AG04450 (cell line): ENCODE results near the gene FRMD4A. TPM values are rescaled to one million over a fixed set of nuclear protein-coding genes. Genes with fewer than 3 reads are reported as not detected.
A peak's percentile ranks its signal among the peaks of the same experiment; 100 is the strongest.

Source experiments
- CTCF ChIA-PET: fragments of 300-600, 350-600 bp; formaldehyde crosslinking; extraction: SDS; loops from one replicate; lab custom pipeline; 2022; ENCODE audit warnings: antibody characterized with exemption, inconsistent platforms; lab: Charles Lee
- POLR2A ChIA-PET: fragments of 350-600 bp; formaldehyde crosslinking; extraction: SDS; loops from one replicate; lab custom pipeline; 2021; ENCODE audit warnings: antibody characterized with exemption, inconsistent platforms; lab: Yijun Ruan, JAX
- DNase-seq: peaks from one replicate; pipeline ENCODE4 v3.0.0-alpha.2; 2011; ENCODE audit warnings: low read depth, low spot score
- H3K27ac ChIP-seq: one replicate; pipeline ENCODE4 v1.5.1; 2012; ENCODE audit warnings: low read depth, low read length, control low read depth
- H3K27me3 ChIP-seq: one replicate; pipeline ENCODE4 v1.6.0; 2012; ENCODE audit warnings: low read length; ENCODE audit not compliant: control insufficient read depth, insufficient read depth
- H3K4me3 ChIP-seq: 2 replicates; pipeline ENCODE4 v1.5.1; 2011; ENCODE audit warnings: mild to moderate bottlenecking, low read depth, low read length, control low read depth
- H3K9me3 ChIP-seq: 2 replicates; pipeline ENCODE4 v1.5.1; 2012; ENCODE audit warnings: low read length; ENCODE audit not compliant: control insufficient read depth, insufficient read depth
- polyA plus RNA-seq: library from polyadenylated mRNA; depleted of rRNA; stranded (reverse); fragments of >200 nt; gene quantifications from 2 replicates; pipeline ENCODE4 v1.2.3, GENCODE V29; 2011
- TF ChIP-seq, protein P1 (sequence below): IDR thresholded peaks from 2 replicates; pipeline ENCODE4 v1.5.1; 2011; ENCODE audit warnings: low read depth, low read length, control low read depth, inconsistent platforms

Gene FRMD4A
- polyA plus RNA-seq, 1 experiment = 45.7 TPM

DNA sequence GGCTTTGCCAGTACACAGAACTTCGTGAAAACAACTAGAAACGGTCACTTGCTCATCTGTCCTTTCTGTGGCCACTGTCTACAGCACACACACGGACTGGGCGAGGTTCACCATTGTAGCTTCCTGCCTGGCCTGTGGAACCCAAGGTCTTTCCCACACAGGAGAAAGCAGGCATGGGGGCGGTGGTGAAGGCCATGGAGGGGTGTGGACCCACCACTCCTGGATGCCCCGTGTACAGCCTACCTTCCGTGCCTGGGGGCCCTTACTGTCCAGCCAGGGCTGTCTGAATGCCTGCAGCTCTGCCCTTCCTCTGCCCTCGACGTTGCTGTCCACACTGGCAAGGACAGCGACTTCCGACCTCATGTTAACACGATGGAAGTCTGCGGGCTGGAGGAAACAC lies 635.1 kb downstream of the FRMD4A start:
- ChIA-PET POLR2A (no interaction called here), CTCF (no interaction called here)
- Histone ChIP-seq H3K9me3 (no peaks in the 10 kb centered on the region), H3K27me3 (no peaks in the 10 kb centered on the region), H3K4me3 (no peak overlapping the region), H3K27ac (no peak overlapping the region)
- TF ChIP-seq, protein P1, sequence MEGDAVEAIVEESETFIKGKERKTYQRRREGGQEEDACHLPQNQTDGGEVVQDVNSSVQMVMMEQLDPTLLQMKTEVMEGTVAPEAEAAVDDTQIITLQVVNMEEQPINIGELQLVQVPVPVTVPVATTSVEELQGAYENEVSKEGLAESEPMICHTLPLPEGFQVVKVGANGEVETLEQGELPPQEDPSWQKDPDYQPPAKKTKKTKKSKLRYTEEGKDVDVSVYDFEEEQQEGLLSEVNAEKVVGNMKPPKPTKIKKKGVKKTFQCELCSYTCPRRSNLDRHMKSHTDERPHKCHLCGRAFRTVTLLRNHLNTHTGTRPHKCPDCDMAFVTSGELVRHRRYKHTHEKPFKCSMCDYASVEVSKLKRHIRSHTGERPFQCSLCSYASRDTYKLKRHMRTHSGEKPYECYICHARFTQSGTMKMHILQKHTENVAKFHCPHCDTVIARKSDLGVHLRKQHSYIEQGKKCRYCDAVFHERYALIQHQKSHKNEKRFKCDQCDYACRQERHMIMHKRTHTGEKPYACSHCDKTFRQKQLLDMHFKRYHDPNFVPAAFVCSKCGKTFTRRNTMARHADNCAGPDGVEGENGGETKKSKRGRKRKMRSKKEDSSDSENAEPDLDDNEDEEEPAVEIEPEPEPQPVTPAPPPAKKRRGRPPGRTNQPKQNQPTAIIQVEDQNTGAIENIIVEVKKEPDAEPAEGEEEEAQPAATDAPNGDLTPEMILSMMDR = no peak
- no peak for DNase-seq

DNA sequence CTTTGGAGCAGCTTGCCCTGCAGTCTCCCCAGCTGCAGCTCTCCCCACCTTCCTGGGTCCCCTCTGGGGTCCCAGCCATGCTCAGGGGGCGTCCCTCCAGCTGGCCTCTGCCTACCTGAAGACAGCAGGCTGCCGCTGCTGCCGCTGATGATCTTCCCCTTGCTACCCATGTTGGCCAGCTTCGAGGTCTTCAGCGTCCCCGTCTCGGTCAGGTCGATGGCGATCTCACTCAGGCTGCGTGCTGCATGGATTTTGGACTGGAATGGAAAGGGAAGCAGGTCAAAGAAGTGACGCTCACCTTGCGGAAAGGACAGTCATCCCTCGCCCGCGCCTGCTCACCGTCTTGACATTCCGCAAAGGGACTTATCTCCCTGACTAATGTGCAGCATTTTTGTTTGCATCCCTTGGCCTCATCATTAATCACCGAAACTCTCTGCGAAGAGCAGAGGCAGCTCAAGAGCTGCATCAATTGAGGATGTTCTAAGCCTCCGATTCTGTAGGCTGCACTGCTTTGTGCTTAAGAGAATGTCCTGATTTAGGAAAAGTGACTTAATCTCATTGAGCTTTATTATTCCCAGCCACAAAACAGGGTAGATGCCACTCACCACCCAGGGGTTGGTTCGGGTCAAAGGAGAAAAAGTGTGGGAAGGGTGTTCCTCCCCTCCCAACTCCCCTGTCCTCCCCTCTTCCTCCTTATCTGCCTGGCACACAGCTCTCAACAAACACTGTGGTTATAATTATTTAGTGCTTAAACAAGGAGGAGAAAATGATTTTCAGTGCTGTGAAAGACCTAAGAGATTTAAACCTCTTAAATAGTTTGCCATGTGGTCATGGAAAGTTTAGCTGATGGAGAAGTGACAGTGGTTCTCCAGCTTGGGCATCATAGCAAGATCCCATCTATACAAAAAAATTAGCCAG lies 636.7 kb downstream of the FRMD4A start:
- H3K27ac ChIP-seq = no peak overlapping the region
- DNase-seq = no peak
- no peak overlapping the region for H3K4me3 ChIP-seq
- CTCF ChIA-PET = interaction anchor here (0.6 kb wide), 1 partner anchor 507 kb away, joined by 3 read pairs; no protein-coding TSS in a partner anchor
- no peaks in the 10 kb centered on the region for H3K9me3 ChIP-seq
- POLR2A ChIA-PET = interaction anchor here (0.6 kb wide), 1 partner anchor 67 kb away, joined by 3 read pairs; no protein-coding TSS in a partner anchor
- TF ChIP-seq, protein P1 = no peak
- no peaks in the 10 kb centered on the region for H3K27me3 ChIP-seq

DNA sequence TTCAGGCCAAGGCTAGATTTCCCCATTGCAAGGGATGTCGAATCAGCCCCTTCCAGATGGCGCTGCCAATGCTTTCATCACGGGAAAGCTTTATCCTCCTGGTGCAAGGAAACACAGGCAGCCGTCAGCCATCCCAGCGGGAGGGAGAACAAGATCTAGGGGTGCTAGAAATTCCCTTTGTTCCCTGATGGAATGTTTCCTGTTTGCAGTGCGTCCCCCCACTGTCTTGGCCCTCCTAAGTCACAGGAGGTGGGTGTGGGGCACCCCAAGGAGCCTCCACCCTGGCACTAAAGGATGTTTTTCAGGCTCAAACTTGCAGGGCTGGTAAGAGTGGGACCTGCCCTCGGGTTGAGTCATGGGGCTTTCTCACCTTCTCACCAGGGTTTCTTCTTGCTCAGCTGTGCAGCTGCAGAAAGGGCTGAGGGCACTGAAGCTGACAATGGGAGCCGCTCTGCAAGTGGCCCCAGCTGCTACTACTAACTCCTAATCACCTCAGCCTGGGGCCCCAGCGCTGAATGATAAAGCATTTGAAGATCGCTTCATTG lies 640.4 kb downstream of the FRMD4A start:
- ChIA-PET POLR2A (no interaction called here), CTCF (no interaction called here)
- no peaks in the 10 kb centered on the region for H3K27me3 ChIP-seq
- H3K4me3 ChIP-seq = no peak overlapping the region
- no peak overlapping the region for H3K27ac ChIP-seq
- no peaks in the 10 kb centered on the region for H3K9me3 ChIP-seq
- TF ChIP-seq, protein P1 = no peak
- no peak for DNase-seq

DNA sequence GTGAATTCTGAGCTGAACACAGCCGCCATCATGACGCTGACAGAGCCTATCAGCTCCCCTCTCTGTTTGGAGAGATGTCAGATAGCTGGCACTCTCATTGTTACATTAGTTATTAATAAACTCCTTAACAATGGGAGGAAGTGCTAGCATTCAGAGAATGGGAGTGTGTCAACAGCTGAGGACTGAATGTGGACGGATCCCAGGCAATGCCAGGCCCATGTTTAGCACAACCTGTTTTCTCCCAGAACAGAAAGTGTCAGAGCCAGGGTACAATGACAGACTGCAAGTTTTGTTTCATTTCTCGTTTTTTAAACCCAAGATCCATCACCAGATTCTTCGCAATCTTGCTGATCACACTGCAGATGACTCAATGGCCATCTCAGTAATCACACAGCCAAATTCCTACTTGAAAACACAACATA lies 644.4 kb downstream of the FRMD4A start:
- TF ChIP-seq, protein P1 = no peak
- no peaks in the 10 kb centered on the region for H3K9me3 ChIP-seq
- no peak for DNase-seq
- ChIA-PET POLR2A (no interaction called here), CTCF (no interaction called here)
- no peaks in the 10 kb centered on the region for H3K27me3 ChIP-seq
- peak overlapping the region; percentile 61 for H3K27ac ChIP-seq
- H3K4me3 ChIP-seq = no peak overlapping the region

DNA sequence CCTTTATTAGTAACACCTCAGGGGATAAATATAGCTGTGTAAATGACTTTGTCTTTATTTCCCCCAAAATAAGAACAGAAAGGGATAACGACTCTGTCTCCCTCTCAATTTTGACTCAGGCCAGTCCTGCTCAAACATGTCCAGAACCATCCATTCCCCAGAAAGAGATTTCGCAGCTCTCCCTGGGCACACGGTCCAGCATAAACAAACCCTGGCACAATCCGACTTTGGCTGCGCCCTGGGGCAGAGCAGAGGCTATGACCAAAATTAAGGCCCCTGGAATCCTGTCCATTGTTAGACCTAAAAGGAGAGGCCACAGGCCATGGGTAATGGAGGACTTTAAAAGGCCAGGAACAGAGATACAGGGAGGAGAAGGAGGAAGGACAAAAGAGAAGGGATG lies 644.8 kb downstream of the FRMD4A start:
- Histone ChIP-seq H3K27ac (peak overlapping the region; percentile 61), H3K4me3 (no peak overlapping the region), H3K9me3 (no peaks in the 10 kb centered on the region), H3K27me3 (no peaks in the 10 kb centered on the region)
- CTCF ChIA-PET = interaction anchor here (0.7 kb wide), 1 partner anchor 17 kb away, joined by 5 read pairs; no protein-coding TSS in a partner anchor
- POLR2A ChIA-PET = no interaction called here
- TF ChIP-seq, protein P1 = no peak
- no peak for DNase-seq
